Subcutaneous abdominal adipose tissue (tissue), 5 donors: ENCODE results near the gene FARP1.

Experiments
- H3K27ac ChIP-seq: one replicate; pipeline ENCODE4 v1.7.0; 2013; ENCODE audit warnings: low read depth, mild to moderate bottlenecking, inconsistent platforms, low read length, moderate library complexity
- H3K27me3 ChIP-seq, 5 donors: one replicate each; pipeline ENCODE4 v1.7.0; 2013; ENCODE audit warnings: low read length in 5 of 5, inconsistent platforms in 1 of 5; ENCODE audit not compliant: control insufficient read depth in 5 of 5, insufficient read depth in 4 of 5
- H3K36me3 ChIP-seq, 5 donors: one replicate each; pipeline ENCODE4 v1.7.0; 2013; ENCODE audit warnings: low read length in 5 of 5; ENCODE audit not compliant: control insufficient read depth in 5 of 5, insufficient read depth in 5 of 5
- H3K4me1 ChIP-seq, 5 donors: one replicate each; pipeline ENCODE4 v1.7.0; 2013; ENCODE audit warnings: low read length in 5 of 5, mild to moderate bottlenecking in 3 of 5, moderate library complexity in 1 of 5; ENCODE audit not compliant: control insufficient read depth in 5 of 5, insufficient read depth in 5 of 5
- H3K4me3 ChIP-seq, 5 donors: one replicate each; pipeline ENCODE4 v1.7.0; 2013; ENCODE audit warnings: low read length in 5 of 5, low read depth in 1 of 5
- H3K9ac ChIP-seq, 5 donors: one replicate each; pipeline ENCODE4 v1.7.0; 2013; ENCODE audit warnings: low read length in 5 of 5, mild to moderate bottlenecking in 4 of 5, moderate library complexity in 3 of 5
- H3K9me3 ChIP-seq, 5 donors: one replicate each; pipeline ENCODE4 v1.7.0; 2013; ENCODE audit warnings: low read length in 5 of 5; ENCODE audit not compliant: control insufficient read depth in 5 of 5
- donor health status: healthy.
- donor health status: healthy.
- donor health status: healthy.
- donor health status: healthy.
- donor health status: healthy.

The FARP1 gene

DNA sequence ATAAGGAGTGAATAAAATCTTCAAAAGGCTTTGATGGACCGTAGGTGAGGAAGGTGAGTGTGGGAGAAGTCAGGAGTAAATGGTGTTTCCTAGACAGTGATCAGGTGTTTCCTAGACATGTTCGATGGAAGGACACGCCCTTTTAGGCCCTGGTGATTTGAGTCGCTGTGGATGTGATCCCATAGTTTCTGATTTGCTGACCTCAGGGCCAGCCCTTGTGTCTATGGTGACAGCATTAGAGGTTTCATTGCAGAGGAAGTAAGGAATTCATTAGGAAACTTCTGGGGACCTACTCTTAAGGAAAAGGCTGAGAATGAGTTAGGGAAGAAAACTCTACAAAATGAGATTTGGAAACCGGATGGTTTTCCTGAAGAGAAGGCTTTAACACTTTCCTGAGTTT lies 65.7 kb downstream of the FARP1 start:
- H3K9me3 ChIP-seq: peaks cover 7 to 21% (median 18%) of the 10 kb centered on the region in 5 donors
- H3K4me3 ChIP-seq: no peak overlapping the region
- H3K9ac ChIP-seq: no peak overlapping the region
- H3K27me3 ChIP-seq: no peaks in the 10 kb centered on the region
- H3K36me3 ChIP-seq: peaks cover 0 to 6% (median 0%) of the 10 kb centered on the region in 5 donors
- peaks cover 0 to 7% (median 3%) of the 10 kb centered on the region in 5 donors for H3K4me1 ChIP-seq
- no peak overlapping the region for H3K27ac ChIP-seq

- H3K4me3 ChIP-seq: no peak overlapping the region
- H3K9ac ChIP-seq: no peak overlapping the region
- no peaks in the 10 kb centered on the region for H3K27me3 ChIP-seq
- peaks cover 0 to 30% (median 4%) of the 10 kb centered on the region in 5 donors for H3K4me1 ChIP-seq
- H3K9me3 ChIP-seq: no peaks in the 10 kb centered on the region
- peaks cover 0 to 11% (median 0%) of the 10 kb centered on the region in 5 donors for H3K36me3 ChIP-seq
- no peak overlapping the region for H3K27ac ChIP-seq
These were observed 69.9 kb downstream of the FARP1 start for GRCh38 chr13:98212763-98213162.

GRCh38 chr13:98213354-98213753 lies 70.5 kb downstream of the FARP1 start:
- H3K36me3 ChIP-seq: peaks cover 0 to 11% (median 0%) of the 10 kb centered on the region in 5 donors
- H3K27ac ChIP-seq: no peak overlapping the region
- peaks cover 0 to 31% (median 4%) of the 10 kb centered on the region in 5 donors for H3K4me1 ChIP-seq

DNA sequence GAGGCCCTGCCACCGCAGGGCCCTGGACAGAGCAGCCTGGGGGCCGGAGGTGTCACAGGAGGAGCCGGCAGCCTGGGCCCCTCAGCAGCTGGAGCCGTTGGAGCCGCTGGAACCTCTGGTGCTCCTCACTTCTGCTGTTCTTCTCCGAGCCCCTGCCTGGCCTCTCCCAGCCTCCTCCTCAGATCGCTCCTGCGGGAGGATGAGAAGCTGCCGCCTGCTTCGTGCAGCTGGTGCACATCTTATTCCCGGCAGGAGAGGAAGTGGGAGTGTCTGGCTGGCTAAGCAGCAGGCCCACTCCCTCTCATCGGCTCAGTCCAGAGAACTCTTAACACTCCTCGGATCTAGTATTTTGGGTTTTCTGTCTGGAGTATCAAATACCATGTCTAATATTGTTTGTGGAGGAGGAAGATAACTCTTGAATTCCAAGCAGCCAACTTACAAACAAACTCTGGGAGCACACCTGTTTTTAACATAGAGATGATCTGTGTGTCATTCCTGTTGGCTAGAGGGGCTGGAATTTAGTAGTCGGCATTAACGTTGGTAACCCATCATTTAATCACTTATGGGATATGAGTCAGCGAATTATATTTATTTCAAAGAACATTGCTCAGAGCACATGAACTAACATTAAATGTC lies 71.2 kb downstream of the FARP1 start:
- H3K27ac ChIP-seq: no peak overlapping the region
- peaks cover 0 to 11% (median 0%) of the 10 kb centered on the region in 5 donors for H3K36me3 ChIP-seq
- no peak overlapping the region for H3K9ac ChIP-seq
- H3K9me3 ChIP-seq: no peaks in the 10 kb centered on the region
- H3K4me1 ChIP-seq: peaks cover 0 to 31% (median 4%) of the 10 kb centered on the region in 5 donors
- no peak overlapping the region for H3K4me3 ChIP-seq
- no peaks in the 10 kb centered on the region for H3K27me3 ChIP-seq

More at GRCh38 chr13:98213354-98213753, 70.5 kb downstream of the FARP1 start:
- Histone ChIP-seq H3K27me3 (no peaks in the 10 kb centered on the region), H3K9ac (no peak overlapping the region), H3K9me3 (no peaks in the 10 kb centered on the region), H3K4me3 (no peak overlapping the region)

GRCh38 chr13:98214707-98215106 lies 71.8 kb downstream of the FARP1 start:
- Histone ChIP-seq H3K9ac (no peak overlapping the region), H3K4me1 (peaks cover 0 to 31% (median 4%) of the 10 kb centered on the region in 5 donors), H3K36me3 (peaks cover 0 to 11% (median 0%) of the 10 kb centered on the region in 5 donors), H3K27ac (no peak overlapping the region), H3K4me3 (no peak overlapping the region), H3K27me3 (no peaks in the 10 kb centered on the region), H3K9me3 (no peaks in the 10 kb centered on the region)

- H3K9me3 ChIP-seq: no peaks in the 10 kb centered on the region
- H3K9ac ChIP-seq: no peak overlapping the region
- peaks cover 0 to 11% (median 0%) of the 10 kb centered on the region in 5 donors for H3K36me3 ChIP-seq
- H3K4me1 ChIP-seq: peaks cover 2 to 32% (median 6%) of the 10 kb centered on the region in 5 donors
- H3K4me3 ChIP-seq: no peak overlapping the region
- H3K27me3 ChIP-seq: no peaks in the 10 kb centered on the region
- H3K27ac ChIP-seq: no peak overlapping the region
These were observed 72.6 kb downstream of the FARP1 start for GRCh38 chr13:98215508-98215907.

- H3K9ac ChIP-seq: no peak overlapping the region
- H3K4me1 ChIP-seq: peaks cover 2 to 34% (median 11%) of the 10 kb centered on the region in 5 donors
- no peaks in the 10 kb centered on the region for H3K27me3 ChIP-seq
- no peak overlapping the region for H3K27ac ChIP-seq
- H3K36me3 ChIP-seq: peaks cover 0 to 11% (median 0%) of the 10 kb centered on the region in 5 donors
- no peak overlapping the region for H3K4me3 ChIP-seq
- H3K9me3 ChIP-seq: no peaks in the 10 kb centered on the region
These were observed 73.3 kb downstream of the FARP1 start for GRCh38 chr13:98216135-98216565.

- H3K9me3 ChIP-seq: no peaks in the 10 kb centered on the region
- no peak overlapping the region for H3K4me3 ChIP-seq
- H3K36me3 ChIP-seq: peaks cover 0 to 11% (median 0%) of the 10 kb centered on the region in 5 donors
- H3K27ac ChIP-seq: no peak overlapping the region
- H3K4me1 ChIP-seq: peaks cover 2 to 39% (median 18%) of the 10 kb centered on the region in 5 donors
- H3K9ac ChIP-seq: no peak overlapping the region
- H3K27me3 ChIP-seq: no peaks in the 10 kb centered on the region
These were observed 73.9 kb downstream of the FARP1 start for GRCh38 chr13:98216711-98217285.

DNA sequence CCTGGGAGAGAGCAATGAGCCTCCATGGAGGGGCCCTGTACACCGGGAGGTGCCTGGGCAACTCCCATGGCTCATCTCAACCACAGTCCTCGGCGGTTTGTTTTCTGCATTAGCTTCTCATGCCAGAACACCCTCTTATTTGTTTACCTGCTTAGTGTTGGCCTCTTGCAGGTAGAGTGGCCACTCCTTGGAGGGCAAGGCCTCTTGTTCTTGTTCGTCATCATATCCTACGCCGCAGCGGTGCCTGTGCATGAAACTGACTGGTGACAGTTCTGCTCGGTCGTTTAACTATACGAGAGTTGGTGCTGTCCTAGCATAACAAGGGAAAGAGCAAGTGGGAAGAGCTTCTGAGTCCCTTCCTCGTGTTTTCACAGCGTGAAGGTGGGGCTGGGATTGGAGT lies 74.7 kb downstream of the FARP1 start:
- peaks cover 0 to 11% (median 0%) of the 10 kb centered on the region in 5 donors for H3K36me3 ChIP-seq
- peaks cover 2 to 40% (median 18%) of the 10 kb centered on the region in 5 donors for H3K4me1 ChIP-seq
- no peaks in the 10 kb centered on the region for H3K9me3 ChIP-seq
- H3K27me3 ChIP-seq: no peaks in the 10 kb centered on the region
- H3K4me3 ChIP-seq: no peak overlapping the region
- no peak overlapping the region for H3K9ac ChIP-seq
- no peak overlapping the region for H3K27ac ChIP-seq

- Histone ChIP-seq H3K4me1 (peaks cover 0 to 34% (median 12%) of the 10 kb centered on the region in 5 donors), H3K4me3 (no peak overlapping the region), H3K9me3 (no peaks in the 10 kb centered on the region), H3K27ac (no peak overlapping the region), H3K9ac (no peak overlapping the region), H3K36me3 (peaks cover 0 to 2% (median 0%) of the 10 kb centered on the region in 5 donors), H3K27me3 (no peaks in the 10 kb centered on the region)
These were observed 76.8 kb downstream of the FARP1 start for GRCh38 chr13:98219685-98220084.
